HG02970 (cell line): ENCODE measurements around the gene SLC13A2.
"Not testable (repeated sequence)": the region's sequence is repeated elsewhere in the genome, so short reads cannot be mapped to it uniquely, and the experiment has no call there.

Experiments used
- ATAC-seq: cut with Tn5 transposase; IDR thresholded peaks from one replicate; pipeline ENCODE4 v1.9.1; 2021; ENCODE audit warnings: mild to moderate bottlenecking, moderate library complexity, moderate number of reproducible peaks; ENCODE audit not compliant: unreplicated experiment, low FRiP score

Gene SLC13A2

GRCh38 chr17:28511858-28512461 is 38.5 kb downstream of the SLC13A2 start:
- ATAC-seq, result no peak

- ATAC-seq, result no peak
Measured at GRCh38 chr17:28513476-28513875, 40.0 kb downstream of the SLC13A2 start.

- ATAC-seq, result no peak
Measured at GRCh38 chr17:28514561-28515002, 41.1 kb downstream of the SLC13A2 start.

DNA sequence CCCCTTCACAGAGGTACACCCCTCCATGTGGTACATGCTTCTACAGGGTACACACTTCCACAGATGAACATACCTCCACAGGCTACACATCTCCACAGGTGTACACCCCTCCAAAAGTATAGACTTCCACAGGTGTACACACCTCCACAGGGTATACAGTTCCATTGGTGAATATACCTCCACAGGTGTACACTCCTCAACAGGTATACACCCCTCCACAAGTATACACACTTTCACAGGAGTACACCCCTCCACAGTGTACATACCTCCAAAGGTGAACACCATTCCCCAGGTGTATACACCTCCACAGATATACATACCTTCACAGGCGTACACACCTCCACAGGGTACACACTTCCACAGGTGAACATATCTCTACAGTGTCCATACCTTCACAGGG is 42.1 kb downstream of the SLC13A2 start:
- no peak for ATAC-seq

GRCh38 chr17:28518132-28518531 is 44.7 kb downstream of the SLC13A2 start:
- ATAC-seq, result no peak

DNA sequence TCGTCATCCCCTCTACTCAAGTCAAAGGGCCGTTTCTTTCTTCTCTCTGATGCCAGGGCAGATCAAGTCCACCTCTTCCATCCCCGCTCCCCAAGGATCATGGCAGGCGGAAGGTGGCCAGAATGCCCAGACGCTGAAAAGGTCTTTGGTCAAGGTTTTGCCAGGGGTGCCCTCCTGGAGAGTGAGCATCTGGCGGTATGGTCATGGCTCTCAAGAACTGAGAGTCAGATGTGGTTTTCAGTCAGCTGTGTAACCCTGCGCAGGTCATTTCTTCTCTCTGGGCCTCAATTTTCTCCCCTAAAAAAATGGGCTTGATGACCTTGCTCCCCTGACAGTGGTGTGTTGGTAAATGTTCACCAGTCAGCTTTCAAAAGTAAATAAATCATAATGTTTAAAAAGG is 45.1 kb downstream of the SLC13A2 start:
- ATAC-seq, result no peak

DNA sequence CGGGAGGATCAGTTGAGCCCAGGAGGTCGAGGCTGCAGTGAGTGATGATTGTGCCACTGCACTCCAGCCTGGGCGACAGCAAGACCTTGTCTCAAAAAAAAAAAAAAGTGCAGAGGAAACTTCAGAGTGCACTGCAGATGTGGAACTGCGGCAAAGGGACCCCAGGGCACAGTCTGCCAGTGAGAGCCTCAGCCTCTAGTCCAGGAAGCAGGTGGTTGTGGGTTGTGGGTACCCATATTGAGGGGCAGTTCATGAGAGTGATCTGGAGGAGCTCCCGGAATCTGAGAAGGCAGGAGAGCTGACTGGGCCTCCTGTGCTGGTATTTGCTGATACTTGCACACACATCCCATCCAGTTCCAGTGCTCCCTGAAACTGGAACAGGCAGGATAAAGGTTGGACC is 45.8 kb downstream of the SLC13A2 start:
- ATAC-seq, result no peak

GRCh38 chr17:28520687-28521086 is 47.2 kb downstream of the SLC13A2 start:
- no peak for ATAC-seq

- ATAC-seq, result no peak
Measured at GRCh38 chr17:28521311-28522085, 48.1 kb downstream of the SLC13A2 start.

- not testable (repeated sequence) for ATAC-seq
Measured at GRCh38 chr17:28522281-28522680, 48.8 kb downstream of the SLC13A2 start.

DNA sequence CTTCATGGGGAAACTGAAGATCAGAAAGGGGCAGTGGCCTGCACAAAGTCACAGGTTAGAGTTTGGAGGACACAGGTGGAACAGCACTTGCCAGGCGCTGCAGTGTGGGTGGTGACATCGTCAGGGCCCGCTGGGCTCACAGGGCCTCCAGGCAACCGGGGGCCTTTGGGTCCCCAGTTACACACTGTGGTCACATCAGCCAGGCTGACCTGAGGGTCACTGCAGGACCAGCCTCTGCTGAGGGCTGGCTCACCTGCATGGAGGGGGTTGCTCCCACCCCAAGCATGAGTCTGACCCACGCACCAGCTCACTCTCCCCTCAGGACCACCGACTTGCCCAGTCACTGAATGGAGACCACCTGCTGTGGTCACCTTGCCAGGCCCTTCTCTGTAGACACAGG is 49.7 kb downstream of the SLC13A2 start:
- ATAC-seq, result no peak

DNA sequence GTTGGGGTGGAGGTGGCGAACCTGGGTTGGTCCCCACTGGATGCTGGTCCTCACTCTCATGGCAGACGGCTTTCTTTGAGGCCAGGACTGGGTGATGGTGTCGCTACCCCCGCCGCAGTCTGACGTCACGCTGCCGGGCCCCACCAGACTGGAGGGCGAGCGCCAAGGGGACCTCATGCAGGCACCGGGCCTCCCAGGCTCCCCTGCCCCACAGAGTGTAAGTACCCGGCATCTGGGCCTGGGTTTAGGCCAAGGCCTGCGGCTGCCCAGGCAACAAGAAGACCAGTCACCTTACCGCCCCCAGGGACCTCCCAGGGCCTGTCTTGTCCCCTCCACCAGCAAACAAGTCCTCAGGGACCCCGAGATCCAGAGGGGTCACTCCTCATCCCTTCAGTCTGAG is 50.4 kb downstream of the SLC13A2 start:
- ATAC-seq, result no peak

DNA sequence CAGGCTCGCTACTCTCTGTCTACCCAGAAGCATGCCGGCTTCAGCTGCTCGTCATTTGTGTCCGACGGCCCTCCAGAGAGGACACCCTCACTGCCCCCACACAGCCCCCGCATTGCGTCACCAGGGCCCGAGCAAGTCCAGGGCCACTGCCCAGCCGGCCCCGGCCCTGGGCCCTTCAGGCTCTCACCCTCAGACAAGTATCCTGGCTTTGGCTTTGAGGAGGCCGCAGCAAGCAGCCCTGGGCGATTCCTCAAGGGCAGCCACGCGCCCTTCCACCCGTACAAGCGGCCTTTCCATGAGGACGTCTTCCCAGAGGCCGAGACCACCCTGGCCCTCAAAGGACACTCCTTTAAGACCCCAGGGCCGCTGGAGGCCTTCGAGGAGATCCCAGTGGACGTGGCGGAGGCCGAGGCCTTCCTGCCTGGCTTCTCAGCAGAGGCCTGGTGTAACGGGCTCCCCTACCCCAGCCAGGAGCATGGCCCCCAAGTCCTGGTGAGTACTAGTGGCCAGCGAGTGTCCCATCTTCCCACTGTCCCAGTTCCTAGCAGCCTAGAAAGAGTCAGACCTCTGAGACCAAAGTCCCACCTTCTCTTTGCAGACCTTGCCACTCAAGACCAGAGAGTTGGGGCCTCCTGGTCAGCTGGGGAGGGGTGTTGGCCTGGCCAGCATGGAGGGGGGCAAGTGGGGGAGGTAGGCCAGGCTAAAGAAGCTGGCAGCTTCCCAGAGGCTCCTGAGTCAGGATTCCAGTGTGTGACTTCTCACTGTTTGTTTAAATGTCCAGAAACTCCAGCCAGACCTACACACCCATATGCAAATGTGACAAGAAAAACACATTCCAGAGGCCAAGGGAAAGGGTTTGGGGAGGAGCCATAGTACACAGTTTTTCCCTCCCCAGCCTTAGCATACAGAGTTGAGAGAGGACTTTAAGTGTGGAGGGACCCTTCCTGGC is 51.3 kb downstream of the SLC13A2 start:
- ATAC-seq, result no peak

GRCh38 chr17:28526381-28526780 is 52.9 kb downstream of the SLC13A2 start:
- no peak for ATAC-seq

DNA sequence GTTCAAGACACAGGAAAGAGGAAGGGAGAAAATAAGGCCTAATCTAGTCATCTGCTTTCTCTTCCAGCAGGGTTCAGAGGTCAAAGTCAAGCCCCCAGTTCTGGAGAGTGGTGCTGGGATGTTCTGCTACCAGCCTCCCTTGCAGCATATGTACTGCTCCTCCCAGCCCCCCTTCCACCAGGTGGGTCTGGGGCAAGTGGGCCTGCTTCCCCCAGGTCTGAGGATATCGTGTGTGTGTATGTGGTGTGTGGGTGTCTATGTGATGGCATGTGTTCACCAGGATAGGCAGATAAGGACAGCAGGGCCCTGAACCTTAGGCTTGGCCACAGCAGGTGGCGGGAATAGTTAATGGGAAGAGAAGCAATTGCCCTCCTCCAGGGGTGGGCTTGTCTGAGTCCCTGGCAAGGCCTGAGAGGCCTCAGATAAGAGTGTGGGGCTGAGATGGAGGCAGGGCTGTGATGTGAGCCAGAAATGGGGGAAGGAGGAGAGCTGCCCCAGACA is 53.8 kb downstream of the SLC13A2 start:
- ATAC-seq, result no peak

GRCh38 chr17:28527859-28528258 is 54.4 kb downstream of the SLC13A2 start:
- ATAC-seq, result no peak

GRCh38 chr17:28528327-28529012 is 55.0 kb downstream of the SLC13A2 start:
- ATAC-seq, result no peak

DNA sequence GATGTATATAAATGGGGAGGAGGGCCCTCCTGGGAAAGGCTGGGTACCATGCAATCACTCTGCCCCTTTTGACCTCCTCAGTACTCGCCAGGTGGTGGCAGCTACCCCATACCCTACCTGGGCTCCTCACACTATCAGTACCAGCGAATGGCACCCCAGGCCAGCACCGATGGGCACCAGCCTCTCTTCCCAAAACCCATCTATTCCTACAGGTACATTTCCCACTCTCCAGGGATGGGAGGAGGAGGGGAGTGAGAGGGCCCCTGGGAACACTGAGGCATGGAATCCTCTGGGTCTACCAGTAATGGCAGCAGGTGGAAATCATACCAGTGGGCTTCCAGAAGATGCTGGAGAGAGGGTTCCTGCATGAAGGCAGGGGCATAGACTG is 55.6 kb downstream of the SLC13A2 start:
- no peak for ATAC-seq

GRCh38 chr17:28530250-28530649 is 56.8 kb downstream of the SLC13A2 start:
- ATAC-seq, result no peak

- ATAC-seq, result no peak
Measured at GRCh38 chr17:28530926-28531325, 57.5 kb downstream of the SLC13A2 start.
